Pons (tissue), 1 donor: ENCODE results near the gene ZCCHC4.

Experiments
- DNase-seq: peaks from one replicate; pipeline ENCODE4 v3.0.0-alpha.2; 2016; ENCODE audit warnings: low spot score

The ZCCHC4 gene, protein sequence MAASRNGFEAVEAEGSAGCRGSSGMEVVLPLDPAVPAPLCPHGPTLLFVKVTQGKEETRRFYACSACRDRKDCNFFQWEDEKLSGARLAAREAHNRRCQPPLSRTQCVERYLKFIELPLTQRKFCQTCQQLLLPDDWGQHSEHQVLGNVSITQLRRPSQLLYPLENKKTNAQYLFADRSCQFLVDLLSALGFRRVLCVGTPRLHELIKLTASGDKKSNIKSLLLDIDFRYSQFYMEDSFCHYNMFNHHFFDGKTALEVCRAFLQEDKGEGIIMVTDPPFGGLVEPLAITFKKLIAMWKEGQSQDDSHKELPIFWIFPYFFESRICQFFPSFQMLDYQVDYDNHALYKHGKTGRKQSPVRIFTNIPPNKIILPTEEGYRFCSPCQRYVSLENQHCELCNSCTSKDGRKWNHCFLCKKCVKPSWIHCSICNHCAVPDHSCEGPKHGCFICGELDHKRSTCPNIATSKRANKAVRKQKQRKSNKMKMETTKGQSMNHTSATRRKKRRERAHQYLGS

DNA sequence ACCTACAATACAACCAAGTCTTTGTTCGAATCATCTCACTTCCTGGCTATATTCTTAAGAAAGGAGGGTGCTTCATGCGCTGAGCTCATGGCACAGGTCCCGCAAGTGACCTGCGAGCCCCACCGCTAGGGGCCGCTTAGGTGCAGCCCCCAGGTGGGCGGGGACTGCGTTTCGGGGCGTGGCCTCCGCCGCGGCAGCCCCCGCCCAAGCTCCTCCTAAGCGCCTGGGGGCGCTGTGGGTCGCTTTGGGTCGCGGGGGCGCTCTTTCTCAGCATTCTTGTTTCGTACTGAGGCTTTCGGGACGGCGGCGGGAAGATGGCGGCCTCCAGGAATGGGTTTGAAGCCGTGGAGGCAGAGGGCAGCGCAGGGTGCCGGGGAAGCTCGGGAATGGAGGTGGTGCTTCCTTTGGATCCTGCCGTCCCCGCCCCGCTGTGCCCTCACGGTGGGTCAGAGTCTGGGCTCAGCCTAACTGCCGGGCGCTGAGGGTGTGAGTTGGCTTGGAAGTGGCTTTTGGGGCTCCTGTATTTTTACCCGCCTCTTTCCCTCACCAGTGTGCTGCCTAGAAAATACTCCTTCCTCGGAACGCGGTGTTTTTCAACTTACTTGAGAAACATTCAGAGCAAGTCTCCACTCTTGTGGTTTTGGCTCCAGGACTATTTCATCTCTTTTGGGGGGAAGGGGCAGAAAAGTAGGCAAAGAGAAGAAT is at the start of gene ZCCHC4:
TSS of gene ZCCHC4 (plus strand) at position 279 of the 705 bp plus-strand sequence. CDS start at position 315, 36 bp downstream.
- peak; percentile 86 for DNase-seq

DNA sequence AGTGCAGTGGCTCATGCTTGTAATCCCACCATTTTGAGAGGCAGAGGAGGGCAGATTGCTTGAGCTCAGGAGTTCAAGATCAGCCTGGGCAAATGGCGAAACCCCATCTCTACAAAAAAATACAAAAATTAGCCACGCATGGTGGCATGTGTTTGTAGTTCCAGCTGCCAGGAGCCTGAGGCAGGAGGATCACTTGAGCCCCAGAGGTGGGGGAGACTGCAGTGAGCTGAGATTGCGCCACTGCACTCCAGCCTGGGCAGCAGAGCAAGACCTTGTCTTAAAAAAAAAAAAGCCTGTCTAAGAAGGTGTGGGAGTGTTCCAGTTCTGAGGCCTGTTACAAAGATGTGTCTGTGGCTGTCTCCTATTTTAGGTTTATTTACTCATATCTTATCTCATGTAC is 40.7 kb upstream of the ZCCHC4 start:
- no peak for DNase-seq

DNA sequence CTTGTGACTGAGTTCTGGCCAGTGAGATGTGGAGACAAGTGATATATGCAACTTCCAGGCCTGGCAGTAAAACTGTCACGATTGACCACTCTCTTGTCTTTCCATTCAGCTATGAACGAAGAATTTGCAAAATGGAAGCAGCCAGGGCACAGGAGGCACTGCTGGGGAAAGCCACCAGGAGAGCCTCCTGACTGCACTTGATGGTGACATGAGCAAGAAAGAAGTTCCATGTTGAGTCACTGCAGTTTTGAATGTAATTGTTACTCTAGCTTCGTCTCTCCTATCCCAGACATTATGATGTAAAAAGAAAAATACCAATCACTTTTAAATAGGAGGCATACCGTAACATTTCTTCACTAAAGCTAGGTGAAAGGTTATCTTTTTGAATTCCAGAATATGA is 32.4 kb upstream of the ZCCHC4 start:
- DNase-seq = no peak

DNA sequence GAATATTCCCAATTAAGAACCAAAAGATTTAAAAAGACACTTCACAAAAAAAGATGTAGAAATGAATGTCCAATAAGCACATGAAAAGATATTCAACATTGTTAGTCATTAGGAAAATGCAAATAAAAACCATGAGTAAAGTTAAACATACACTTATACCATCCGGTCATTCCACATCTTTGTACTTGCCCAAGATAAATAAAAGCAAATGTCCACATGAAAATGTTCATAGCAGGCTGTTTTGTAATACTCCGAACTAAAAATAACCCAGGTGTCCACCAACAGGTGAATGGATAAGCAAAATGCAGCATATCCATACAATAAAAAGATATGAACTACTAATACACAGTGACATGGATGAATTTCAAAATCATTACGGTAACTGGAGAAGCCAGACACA is 28.6 kb upstream of the ZCCHC4 start:
- no peak for DNase-seq

DNA sequence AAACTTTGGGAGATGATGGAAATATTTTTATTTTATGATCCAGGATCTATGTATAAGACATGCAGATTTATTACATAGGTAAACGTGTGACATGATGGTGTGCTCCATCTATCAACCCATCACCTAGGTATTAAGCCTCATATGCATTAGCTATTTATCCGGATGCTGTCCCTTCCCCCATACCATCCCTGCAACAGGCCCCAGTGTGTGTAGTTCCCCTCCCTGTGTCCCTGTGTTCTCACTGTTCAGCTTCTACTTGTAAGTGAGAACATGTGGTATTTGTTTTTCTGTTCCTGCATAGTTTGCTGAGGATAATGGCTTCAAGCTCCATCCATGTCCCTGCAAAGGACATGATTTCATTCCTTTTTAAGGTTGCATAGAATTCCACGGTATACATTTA is 28.1 kb upstream of the ZCCHC4 start:
- DNase-seq = no peak

DNA sequence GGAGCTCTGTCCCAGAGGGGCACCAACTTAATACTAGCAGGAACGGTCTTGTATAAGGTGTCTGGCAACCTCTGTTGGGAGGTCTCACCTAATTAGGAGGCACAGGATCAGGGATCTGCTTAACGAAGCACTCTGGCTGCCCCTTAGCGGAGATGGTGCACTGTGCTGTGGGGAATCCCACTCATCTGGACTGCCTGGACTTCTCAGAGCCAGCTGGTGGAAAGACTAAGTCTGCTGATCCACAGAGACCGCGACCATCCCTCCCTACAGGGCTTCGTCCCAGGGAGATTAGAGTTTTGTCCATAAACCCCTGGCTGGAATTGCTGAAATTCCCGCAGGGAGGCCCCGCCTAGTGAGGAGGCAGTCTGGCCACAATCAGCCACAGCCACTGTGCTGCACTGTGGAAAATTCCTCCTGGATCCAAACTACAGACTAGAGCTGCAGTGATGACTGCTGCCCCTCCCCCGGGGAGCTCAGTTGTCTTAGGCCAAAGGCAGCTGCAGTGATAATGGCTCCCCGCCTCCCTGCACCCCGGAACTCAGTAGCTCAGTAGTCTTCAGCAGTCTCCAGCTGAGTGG is 22.0 kb upstream of the ZCCHC4 start:
- DNase-seq = no peak

DNA sequence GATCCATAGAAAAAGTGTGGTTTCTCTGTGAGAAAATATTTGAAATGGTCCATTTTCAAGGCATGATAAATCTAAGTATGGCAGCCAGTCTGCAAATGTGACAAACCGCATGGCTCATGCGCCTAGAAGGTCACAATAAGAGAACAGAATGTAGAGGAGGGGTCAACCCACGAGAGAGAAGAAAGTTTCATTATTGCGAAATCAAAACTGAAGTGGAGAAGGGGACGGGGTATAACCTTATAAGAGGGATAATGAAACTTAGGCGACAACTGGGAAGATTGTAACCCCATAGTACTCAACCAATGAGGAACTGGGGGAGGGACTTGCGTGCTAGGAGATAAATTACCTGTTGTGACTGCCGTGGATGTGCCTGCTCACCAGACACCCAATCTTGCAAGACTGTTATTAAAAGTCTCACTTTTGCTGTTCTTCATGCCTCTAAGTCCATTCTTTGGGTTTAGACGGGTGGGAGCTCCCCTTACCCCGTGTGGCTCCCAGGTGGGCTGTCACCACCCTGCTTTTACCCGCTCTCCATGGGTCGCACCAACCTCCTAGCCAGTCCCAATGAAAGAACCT is 21.3 kb upstream of the ZCCHC4 start:
- DNase-seq = no peak

DNA sequence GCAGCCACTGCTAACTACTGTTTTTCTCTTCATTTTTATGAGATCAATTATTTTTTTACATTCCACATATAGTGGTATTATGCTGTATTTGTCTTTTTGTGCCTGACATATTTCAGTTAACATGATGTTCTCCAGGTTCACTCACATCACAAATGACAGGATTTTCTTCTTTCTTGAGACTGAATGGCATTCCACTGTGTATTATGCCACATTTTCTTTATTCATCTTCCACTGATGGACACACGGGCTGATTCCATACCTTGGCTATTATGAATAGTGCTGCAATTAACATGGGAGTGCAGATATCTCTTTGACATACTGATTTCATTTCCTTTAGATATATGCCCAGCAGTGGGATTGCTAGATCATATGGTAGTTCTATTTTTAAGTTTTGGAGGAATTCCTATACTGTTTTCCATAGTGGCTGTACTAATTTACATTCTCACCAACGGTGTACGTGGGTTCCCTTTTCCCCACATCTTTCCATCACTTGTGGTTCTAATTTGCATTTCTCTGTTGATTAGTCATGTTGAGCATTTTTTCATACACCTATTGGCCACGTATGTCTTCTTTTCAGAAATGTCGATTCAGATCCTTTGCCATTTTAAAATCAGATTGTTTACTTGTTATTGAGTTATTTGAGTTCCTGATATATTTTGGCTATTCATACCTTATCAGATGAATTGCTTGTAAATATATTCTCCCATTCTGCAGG is 14.9 kb upstream of the ZCCHC4 start:
- DNase-seq = no peak

DNA sequence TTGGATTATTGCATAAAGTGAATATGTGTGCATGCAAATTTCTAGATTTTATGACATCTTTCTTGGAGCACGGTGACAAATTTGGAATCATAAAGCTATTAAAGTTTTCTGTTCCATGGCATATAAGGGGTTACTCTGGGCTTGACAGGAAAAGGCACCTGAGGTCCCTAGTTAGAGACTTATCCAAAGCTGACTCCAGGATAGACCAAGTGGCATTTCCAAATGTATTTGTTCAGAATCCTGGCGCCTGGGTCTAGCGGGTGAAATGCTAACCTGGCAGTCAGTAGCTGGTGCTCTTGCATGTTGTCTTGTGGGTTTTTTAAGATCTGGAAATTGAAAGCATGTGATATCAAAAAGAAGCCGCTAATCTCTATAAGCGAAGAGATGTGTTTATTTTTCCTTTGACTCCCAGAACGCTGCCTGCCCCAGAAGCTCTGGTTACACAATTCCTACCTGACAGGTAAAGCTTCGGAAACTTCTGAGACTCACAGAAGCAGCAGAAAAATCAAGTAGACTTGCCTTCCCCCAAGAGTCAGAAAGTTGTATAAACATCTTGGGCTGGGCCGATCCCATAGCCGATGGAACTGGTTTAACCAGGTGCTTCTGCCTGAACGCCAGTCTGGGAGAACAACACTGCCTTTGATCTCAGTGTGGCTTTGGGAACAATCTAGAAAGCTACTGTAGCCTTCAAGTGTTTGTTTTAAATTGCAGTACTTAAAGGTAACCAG is 12.9 kb upstream of the ZCCHC4 start:
- no peak for DNase-seq

DNA sequence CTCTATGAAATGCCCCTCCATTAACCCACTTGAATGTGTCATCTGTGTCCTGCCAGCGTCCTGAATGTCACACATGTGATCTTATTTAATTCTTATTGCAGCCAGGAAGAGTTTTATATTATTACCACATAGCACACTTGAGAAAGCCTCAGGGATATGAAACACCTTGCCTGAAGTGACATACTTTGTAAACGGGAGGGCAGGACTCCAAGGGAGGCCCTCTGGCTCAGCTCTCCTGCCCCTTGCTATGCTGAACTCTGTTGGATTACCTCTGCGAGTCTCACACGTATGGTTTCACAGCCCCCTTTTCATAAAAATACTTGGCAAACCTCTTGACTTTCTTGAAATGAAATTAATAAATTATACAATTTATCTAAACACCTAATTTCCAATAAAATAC is 11.1 kb upstream of the ZCCHC4 start:
- DNase-seq = no peak

DNA sequence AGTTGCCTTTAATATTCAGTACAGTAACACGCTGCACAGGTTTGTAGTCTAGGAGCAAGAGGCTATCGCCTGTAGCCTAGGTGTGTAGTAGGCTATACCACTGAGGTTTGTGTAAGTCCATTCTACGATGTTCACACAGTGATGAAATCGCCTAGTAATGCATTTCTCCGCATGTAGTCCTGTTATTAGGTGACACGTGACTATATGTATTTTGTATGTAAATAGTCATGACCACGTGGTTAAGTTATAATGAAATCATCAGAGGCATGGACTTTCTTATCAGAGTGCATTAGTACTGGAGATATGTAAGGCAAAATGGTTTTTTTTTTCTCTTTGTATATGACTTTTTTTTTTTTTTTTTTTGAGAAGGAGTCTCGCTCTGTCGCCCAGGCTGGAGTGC is 9.9 kb upstream of the ZCCHC4 start:
- DNase-seq = no peak

DNA sequence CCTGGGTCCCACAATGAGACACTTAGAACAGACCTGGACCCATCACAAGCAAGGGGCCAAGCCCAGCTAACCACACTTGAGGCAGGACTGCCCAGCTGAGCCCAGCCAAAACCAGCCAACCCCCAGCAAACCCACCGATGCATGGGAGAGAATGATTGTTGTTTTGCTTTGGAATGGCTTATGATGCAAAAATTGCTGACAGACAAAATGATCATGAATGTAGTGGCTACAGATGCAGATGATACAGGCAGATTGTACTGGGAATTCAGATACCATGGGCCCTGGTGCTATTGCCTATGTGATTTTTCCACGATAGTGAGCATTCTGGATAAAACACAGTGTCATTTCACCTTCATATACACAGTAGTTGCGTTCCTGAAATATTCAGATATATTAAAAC is 9.0 kb upstream of the ZCCHC4 start:
- no peak for DNase-seq

DNA sequence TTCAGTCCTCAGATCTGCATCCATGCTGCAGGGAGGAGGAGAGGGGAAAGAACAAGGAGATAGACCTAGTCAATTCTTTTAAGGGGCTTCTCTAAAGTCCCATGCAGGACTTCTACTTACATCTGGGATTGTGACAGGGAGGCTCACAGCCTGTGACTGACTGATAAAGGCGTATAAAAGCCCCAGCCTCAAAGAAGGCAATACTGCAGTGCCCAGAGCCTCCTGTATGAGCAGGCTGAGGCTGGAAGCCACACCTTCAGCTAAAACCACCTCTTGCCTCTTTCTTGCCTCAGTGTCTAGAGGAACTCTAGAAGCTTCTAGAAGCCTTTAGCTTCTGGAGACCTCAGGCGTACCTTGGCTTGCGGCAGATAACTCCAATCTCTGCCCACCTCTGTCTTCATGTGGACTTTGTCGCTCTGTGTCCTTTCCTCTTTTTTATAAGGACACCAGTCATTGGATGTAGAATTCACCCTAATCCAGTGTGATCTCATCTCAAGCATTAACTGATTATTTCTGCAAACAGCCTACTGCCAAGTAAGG is 6.0 kb upstream of the ZCCHC4 start:
- DNase-seq = no peak

DNA sequence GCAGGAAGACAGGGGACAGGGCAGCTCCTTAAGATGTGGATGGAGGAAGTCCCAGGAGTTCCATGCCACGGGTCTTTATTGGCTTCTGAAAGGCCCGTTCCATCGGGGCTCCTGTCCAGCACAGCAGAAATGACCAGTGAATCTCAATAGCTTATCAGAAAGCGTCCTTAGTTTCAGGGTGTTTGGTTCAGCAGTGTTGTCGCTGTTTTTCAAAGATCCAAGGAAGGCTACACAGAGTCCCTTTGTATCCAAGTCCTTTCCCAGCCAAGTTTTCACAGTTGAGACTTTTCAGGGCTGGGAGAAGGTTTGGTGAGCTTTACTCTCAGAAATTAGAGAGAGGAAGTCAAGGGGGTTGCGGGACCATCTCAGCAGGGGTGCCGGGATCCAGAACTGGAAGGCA is 5.0 kb upstream of the ZCCHC4 start:
- peak; percentile 90 for DNase-seq

DNA sequence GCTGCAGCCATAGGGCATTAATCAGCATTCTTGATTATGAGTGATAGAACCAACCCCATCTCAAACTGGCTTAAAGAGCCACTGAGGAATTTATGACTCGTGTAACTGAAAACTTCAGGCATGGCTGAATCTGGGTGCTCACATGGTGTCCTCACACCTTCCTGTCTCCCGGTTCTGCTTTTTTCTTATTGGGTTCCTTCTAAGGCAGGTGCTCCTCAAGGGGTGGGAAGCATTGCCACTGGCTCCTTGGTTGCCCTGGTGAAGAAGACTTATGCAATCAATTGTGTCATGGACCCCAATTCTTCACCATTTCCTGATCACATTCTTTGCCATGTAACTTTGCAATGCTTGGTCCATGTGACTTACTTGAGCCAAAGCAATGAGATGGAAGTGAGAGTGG is 4.3 kb upstream of the ZCCHC4 start:
- DNase-seq = no peak

DNA sequence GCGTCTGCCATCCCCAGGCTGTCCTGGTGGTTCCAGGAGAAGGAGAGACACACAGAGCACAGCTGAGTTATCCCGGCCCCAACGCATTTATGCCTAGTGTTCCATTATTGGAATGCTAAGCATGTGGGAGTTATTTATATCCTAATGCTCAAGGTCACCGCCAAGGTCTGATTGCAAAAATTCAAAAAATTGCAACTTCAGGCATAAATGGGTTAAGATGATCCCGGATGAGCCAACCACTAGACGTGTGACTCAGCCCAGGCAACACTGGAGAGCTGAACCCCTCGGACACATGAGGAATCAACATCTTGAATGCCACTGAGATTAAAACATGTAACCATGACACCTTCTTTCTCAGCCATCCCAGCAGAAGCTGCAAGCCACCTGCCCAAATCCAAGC is 3.8 kb upstream of the ZCCHC4 start:
- DNase-seq = no peak

DNA sequence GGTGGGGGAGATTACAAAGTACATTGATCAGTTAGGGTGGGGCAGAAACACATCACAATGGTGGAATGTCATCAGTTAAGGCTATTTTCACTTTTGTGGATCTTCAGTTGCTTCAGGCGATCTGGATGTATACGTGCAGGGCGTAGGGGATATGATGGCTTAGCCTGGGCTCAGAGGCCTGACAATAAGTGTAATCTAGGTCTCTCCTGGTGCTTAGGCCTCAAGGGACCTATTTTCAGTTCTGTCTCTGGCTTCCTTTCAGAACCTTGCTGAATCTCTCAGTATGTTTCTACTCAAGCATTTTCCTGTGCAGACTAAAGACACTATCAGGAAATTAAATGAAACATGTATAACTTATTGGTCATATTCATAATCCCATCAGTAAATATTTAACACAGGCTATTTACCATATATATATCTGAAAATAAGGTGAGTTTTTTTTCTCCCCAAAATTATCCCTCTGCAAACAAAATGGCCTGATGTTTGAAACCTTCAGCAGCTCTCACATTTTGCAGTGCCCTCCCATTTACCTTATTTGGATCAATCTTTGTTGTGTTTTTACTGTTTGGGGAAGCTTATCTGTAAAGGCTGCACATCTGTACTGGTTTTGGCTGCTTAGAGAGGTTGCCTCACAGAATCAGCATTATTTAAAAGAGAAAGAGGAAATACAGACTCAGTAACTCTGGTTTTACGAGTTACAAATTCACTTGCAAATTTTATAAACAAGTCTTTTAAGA is 2.3 kb upstream of the ZCCHC4 start:
- DNase-seq = peak; percentile 26

DNA sequence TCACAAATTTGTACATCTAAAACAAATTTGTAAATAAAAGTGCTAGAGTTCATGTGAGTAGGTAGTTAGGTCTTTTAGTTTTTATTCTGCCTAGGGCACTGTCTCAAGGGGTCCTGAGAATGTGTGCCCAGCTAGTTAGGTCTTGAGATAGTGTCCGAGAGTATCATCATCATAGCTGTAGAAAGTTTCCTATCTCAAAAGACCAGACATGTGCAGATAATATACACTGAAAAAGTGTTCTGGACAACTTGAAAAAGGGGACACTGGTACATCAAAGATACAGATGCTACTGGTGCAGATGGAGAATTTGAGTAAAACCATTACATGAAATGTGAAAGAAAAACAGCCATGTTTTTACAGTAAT is 1.8 kb upstream of the ZCCHC4 start:
- no peak for DNase-seq

DNA sequence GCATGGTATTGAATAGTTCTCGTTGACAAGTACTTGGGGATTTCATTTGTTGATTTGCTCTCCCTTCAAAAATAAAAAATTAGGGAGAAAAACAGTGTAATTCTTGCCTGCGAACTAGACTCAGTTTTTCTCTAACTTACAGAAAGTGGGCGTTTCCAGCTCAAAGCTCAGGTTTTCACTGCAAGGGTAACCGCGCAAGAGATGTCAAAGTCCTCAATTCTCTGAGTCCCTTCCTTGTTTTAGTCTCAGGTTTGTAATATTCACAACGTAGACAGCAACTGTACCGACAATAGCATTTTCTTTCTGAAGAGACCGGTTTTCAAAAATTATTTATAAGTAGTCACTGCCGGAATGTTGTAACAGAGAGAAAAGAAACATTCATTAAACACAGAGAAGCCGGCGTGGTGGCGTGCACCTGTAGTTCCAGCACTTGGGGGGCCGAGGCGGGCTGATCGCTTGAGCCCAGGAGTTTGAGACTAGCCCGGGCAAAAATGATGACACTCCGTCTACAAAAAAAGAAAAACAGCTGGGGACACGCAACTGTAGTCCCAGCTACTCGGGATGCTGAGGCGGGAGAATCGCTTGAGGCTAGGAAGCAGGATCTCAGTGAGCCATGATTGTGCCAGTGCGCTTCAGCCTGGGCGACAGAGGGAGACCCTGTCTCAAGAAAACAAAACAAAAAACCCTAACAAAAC is 774 bp downstream of the ZCCHC4 start:
- no peak for DNase-seq

DNA sequence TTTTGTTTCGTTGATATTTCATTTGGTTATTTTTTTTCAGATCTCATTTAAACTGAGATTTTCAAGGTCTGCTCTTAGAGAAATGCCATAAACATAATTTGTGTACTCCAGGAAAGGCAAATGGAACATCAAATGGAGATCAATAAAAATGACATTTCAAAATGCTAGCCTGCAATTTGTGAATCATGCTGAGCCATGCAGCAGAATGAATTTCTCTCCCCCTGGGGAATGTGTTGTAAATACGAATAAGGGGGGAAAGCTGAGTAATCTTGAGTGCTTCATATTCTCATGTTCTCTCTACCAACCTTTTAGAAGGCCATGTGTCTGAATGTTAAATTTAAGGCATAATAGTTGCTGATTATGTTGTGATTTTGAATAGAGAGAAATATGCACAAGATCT is 7.8 kb downstream of the ZCCHC4 start:
- DNase-seq = no peak
